Hypothalamus (tissue), 51 donors: ENCODE results near the gene NOP9.

Source experiments
- DNase-seq, 51 donors: peaks; one replicate each; lab custom pipeline; 2025; lab: John Stamatoyannopoulos, UW

NOP9 gene

GRCh38 chr14:24262821-24263733, 36.6 kb upstream of the NOP9 start, which contains the start of gene TGM1:
TSS of gene TGM1 (minus strand) at chr14:24263177. CDS start at chr14:24262352, 825 bp downstream.
- DNase-seq, result no peak

GRCh38 chr14:24263848-24264247, 35.8 kb upstream of the NOP9 start:
- DNase-seq, result no peak

GRCh38 chr14:24264298-24264697, 35.4 kb upstream of the NOP9 start:
- no peak for DNase-seq

- no peak for DNase-seq
These were observed 33.1 kb upstream of the NOP9 start for GRCh38 chr14:24266344-24267244.

GRCh38 chr14:24267516-24267915, 32.1 kb upstream of the NOP9 start:
- no peak for DNase-seq

- no peak for DNase-seq
These were observed 31.4 kb upstream of the NOP9 start for GRCh38 chr14:24268225-24268624.

GRCh38 chr14:24269368-24269767, 30.3 kb upstream of the NOP9 start:
- no peak for DNase-seq

GRCh38 chr14:24269910-24270536, 29.6 kb upstream of the NOP9 start:
- DNase-seq, result no peak

- peak in 1 of 51 donors; percentile 45 for DNase-seq
These were observed 29.0 kb upstream of the NOP9 start for GRCh38 chr14:24270537-24271133.

GRCh38 chr14:24271134-24271833, 28.4 kb upstream of the NOP9 start, which contains the start of gene RABGGTA:
TSS of gene RABGGTA (minus strand) at chr14:24271597. CDS start at chr14:24271115, 482 bp downstream.
- peak; percentile 40 to 87 (median 67) for DNase-seq

GRCh38 chr14:24271834-24272263, 27.8 kb upstream of the NOP9 start:
- DNase-seq, result no peak

GRCh38 chr14:24272467-24272866, 27.2 kb upstream of the NOP9 start:
- DNase-seq, result no peak

GRCh38 chr14:24273422-24273998, 26.1 kb upstream of the NOP9 start:
- no peak for DNase-seq

GRCh38 chr14:24274101-24274543, 25.5 kb upstream of the NOP9 start:
- peak in 2 of 51 donors; percentile 9 to 15 for DNase-seq

- DNase-seq, result no peak
These were observed 22.6 kb upstream of the NOP9 start for GRCh38 chr14:24277071-24277470.

- peak in 10 of 51 donors; percentile 3 to 14 (median 12) for DNase-seq
These were observed 21.9 kb upstream of the NOP9 start for GRCh38 chr14:24277606-24278321.

GRCh38 chr14:24278424-24278823, 21.2 kb upstream of the NOP9 start:
- DNase-seq, result no peak
